Measurements from ENCODE around the gene TMEM47.

Gene TMEM47

GRCh38 chrX:34656842-34657725, at the start of gene TMEM47:
TMEM47 (minus strand) TSS chrX:34657285; CDS start chrX:34657029, 256 bp downstream.
- peak; percentile 82 for DNase-seq

DNA sequence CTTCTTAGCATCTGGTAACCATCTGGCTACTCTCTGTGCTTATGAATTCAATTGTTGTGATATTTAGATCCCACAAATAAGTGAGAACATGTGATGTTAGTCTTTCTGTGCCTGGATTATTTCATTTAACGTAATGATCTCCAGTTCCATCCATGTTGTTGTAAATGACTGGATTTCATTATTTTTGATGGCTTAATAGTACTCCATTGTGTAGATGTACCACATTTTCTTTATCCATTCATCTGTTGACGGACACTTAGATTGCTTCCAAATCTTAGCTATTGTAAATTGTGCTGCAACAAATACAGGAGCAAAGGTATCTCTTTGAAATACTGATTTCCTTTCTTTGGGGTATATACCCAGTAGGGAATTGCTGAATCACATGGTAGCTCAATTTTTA, 30.0 kb upstream of the TMEM47 start:
- DNase-seq, result no peak

GRCh38 chrX:34659575-34659974, 2.5 kb upstream of the TMEM47 start:
- no peak for DNase-seq

DNA sequence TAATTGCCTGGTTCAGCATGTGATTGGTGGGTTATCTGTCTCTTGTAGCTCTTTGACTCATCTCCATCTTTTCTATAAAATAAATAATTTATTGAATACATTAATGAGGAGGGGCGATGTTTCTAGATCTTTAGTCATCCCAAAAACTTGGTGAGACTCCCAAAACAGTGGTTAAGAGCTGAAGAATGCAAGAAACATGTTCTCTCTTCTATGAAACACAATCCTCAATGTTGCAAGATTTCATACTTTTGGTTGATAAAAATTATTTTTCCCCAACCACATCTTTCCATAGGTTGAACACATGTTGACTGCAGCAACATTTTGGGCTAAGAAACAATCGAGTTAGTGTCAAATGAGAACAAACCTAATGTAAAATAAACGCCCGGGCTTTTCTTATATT, 1.2 kb upstream of the TMEM47 start:
- DNase-seq, result no peak

DNA sequence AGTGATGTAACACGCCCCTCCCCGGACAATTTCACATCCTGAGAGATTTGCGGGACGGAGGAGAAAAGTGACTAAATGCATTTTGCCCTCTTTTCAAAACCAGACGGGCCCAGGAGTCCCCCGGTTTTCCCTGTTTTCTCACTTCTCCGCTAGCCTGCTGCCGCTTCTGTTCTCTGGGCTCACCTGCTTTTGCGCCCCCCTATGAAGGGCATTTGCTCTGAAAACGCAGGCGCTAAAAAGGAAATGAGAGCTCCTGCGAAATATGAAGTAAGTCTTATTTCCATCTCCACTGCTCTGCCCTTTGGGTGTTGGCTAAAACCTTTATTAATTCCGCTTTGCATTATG, 613 bp upstream of the TMEM47 start:
- no peak for DNase-seq

DNA sequence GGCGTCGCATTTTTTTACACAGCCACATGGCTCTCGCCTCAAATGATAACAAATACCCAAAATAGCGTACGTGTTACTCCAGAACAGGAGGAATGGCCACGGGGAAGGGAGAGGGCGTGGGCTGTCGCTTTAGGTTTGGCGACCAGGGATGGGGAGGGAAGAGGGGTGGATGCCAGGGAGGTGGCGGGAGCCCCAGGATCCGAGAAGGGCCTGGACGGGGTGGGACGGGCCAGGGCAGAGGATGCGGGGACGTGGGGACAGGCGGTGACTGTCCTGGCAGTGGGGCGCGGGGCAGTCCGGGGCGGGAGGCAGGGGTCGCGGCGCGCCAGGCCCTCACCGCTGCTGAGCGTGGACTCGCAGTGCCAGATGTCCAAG, 631 bp downstream of the TMEM47 start:
- peak; percentile 27 for DNase-seq

- peak; percentile 27 for DNase-seq
Observed at GRCh38 chrX:34655501-34656455, 1.3 kb downstream of the TMEM47 start.

- DNase-seq, result peak; percentile 18
Observed at GRCh38 chrX:34654696-34655490, 2.2 kb downstream of the TMEM47 start.

DNA sequence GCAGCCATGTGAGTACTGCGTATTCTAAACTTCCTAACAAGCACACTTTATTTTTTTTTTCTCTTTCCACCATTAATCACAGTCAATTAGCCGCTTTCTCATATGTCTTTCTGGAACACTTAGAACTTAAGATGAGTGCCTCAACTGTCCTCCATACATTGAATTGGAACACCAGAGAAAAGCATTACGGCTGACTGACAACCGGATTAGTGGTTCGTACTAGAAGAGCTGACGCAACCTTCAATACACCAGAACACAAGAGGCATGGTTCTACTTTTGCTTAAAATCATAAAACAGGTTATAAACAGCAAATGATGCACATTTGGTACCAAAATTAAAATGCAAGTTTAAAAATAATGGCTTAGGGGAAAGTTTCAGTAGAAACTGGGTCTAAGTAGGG, 3.3 kb downstream of the TMEM47 start:
- DNase-seq, result no peak

DNA sequence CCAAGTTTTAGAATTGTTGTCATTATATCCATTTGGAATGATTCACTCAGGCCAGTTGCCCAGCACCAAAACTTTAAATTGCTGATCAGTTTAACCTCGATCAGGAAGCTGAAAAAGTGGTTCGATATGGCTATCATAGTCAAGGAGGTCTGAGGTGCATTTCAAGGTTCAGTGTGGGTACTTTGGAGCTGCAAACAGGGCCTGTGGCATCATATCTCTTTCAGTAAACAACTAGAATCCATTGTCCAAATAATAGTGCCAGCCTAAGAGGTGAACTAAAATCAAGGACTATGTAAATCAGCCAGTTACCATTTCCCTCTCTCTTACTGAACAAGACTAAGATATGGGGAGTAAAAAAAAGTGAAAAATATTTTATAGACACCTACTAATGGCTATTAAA, 14.2 kb downstream of the TMEM47 start:
- DNase-seq, result no peak

DNA sequence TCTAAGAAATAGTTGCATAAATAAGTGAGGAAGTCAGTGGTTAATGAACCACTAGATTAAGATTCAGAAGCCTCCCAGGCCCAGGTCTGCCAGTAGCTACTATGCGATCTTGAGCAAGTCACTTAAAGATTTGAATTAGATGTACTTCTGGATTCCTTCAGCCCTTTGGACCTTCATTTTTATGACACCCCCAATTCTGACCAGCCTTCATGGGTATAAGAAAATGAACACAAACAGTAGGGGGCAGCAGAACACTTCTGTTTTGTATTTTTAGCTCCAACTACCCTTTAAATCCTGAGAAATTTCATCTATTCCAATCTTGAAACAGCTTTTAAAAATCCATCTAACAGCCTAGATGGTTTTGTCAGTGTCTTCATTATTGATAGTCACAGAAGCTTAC, 19.0 kb downstream of the TMEM47 start:
- DNase-seq, result no peak

- no peak for DNase-seq
Observed at GRCh38 chrX:34634349-34634748, 22.7 kb downstream of the TMEM47 start.

- no peak for DNase-seq
Observed at GRCh38 chrX:34632384-34632783, 24.7 kb downstream of the TMEM47 start.

GRCh38 chrX:34631479-34632220, 25.4 kb downstream of the TMEM47 start:
- no peak for DNase-seq

DNA sequence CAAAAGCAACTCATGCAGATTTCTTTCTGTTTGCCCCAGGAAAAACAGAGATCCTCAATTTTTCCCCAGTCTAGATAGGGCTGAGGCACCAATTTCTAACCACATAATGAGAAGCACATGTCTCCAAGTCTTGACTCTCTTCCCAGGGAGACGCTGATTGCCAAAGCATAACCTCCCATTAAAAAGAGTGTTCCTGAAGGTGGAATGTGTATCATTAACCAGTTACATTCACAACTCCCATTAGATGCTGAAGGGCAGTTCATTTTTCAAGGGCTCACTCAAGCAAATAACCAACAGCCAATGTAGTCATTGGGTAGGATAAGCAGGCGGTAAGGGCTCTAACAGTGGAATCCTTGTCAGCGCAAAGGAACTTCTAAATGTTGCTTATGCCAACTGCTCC, 27.5 kb downstream of the TMEM47 start:
- peak; percentile 33 for DNase-seq

DNA sequence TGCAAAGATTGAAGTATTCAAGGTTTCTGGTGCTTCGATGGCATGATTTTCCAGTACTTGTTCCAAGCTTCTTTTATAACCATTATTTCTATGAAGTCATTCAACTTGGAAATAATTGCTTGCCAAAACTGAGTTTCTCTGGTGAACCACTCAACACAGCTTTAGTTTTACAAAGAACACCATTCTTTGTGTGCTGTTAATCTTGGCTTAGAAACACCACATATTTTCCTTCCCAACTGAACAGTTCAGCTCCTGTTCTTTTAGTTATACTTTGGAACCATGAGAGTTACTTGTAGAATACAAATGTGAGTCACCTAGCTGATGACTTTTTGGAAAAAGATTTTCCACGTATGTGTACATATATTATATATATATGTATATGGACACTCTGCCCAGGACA, 32.7 kb downstream of the TMEM47 start:
- DNase-seq, result no peak

GRCh38 chrX:34619920-34620319, 37.2 kb downstream of the TMEM47 start:
- no peak for DNase-seq

GRCh38 chrX:34612036-34612435, 45.0 kb downstream of the TMEM47 start:
- no peak for DNase-seq

DNA sequence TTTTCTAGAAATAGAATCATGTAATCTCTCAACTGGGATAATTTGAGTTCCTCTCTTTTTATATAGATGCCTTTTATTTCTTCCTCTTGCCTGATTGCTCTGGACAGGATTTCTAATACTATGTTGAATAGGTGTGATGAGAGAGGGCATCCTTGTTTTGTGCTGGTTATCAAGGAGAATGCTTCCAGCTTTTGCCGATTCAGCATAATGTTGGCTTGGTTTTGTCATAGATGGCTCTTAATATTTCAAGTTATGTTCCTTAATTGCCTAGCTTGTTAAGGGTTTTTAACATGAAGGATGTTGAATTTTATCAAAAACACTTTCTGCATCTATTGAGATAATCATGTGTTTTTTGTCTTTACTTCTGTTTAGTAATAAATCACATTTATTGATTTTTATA, 58.7 kb downstream of the TMEM47 start:
- DNase-seq, result no peak

- no peak for DNase-seq
Observed at GRCh38 chrX:34586936-34587335, 70.1 kb downstream of the TMEM47 start.

DNA sequence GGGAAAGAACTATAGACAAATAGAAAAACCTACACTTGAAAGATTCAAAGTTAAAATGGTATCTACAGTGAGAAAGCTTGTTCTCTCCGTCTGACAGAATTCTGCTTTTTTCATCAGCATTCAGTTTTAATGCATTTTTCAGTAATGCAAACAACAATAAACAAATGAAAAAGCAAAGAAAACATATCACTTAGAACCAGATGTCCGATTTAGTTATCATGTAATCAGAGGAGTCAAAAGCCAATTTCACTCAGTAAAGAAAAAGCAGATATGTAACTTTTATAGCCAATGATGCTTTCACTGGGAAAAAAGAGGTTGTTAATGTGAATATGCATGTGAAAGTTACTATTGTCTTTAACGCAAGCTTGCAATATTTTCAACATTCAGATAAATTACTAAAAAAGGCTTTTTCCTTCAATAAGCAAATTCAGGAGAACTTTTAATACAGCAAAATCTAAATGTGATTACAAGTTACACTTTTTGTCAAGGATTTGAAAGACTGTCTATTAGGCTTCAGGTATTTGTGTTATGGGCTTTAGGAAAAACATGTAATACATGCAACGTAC, 70.7 kb downstream of the TMEM47 start:
- no peak for DNase-seq

GRCh38 chrX:34585561-34585960, 71.5 kb downstream of the TMEM47 start:
- DNase-seq, result no peak
